Neural progenitor cell (in vitro differentiated cells): ENCODE data around the gene AURKA. TPM values are rescaled to one million over a fixed set of nuclear protein-coding genes. Genes with fewer than 3 reads are reported as not detected.

Source experiments
- DNase-seq: peaks from one replicate; pipeline ENCODE4 v3.0.0-alpha.2; 2016; ENCODE audit warnings: low spot score
- H2AFZ ChIP-seq: fragments of 200-600 bp; sonication (generic); replicated peaks from 2 replicates; pipeline ENCODE4 v1.6.1; 2016; ENCODE audit warnings: antibody characterized with exemption
- H3F3A ChIP-seq: fragments of 200-600 bp; sonication (generic); 2 replicates; pipeline ENCODE4 v1.6.1; 2016; ENCODE audit warnings: antibody characterized with exemption, low read depth
- H3K27ac ChIP-seq: fragments of 200-600 bp; sonication (generic); 2 replicates; pipeline ENCODE4 v1.5.1; 2016; ENCODE audit warnings: mild to moderate bottlenecking
- H3K27me3 ChIP-seq: fragments of 200-600 bp; sonication (generic); 2 replicates; pipeline ENCODE4 v1.6.1; 2016; ENCODE audit warnings: mild to moderate bottlenecking, moderate library complexity
- H3K36me3 ChIP-seq: fragments of 200-600 bp; sonication (generic); 2 replicates; pipeline ENCODE4 v1.5.1; 2016
- H3K4me1 ChIP-seq: fragments of 200-600 bp; sonication (generic); 2 replicates; pipeline ENCODE4 v1.6.1; 2016; ENCODE audit warnings: mixed run types
- H3K4me2 ChIP-seq: fragments of 200-600 bp; sonication (generic); 2 replicates; pipeline ENCODE4 v1.6.1; 2016
- H3K4me3 ChIP-seq: fragments of 200-600 bp; sonication (generic); 2 replicates; pipeline ENCODE4 v1.5.1; 2016
- H3K79me2 ChIP-seq: fragments of 200-600 bp; sonication (generic); 2 replicates; pipeline ENCODE4 v1.6.1; 2016; ENCODE audit warnings: low read depth
- H3K9ac ChIP-seq: fragments of 200-600 bp; sonication (generic); 2 replicates; pipeline ENCODE4 v1.6.1; 2016
- H3K9me3 ChIP-seq: fragments of 200-600 bp; sonication (generic); 2 replicates; pipeline ENCODE4 v1.5.1; 2016; ENCODE audit warnings: low read depth
- H4K20me1 ChIP-seq: fragments of 200-600 bp; sonication (generic); 2 replicates; pipeline ENCODE4 v1.6.1; 2016; ENCODE audit warnings: low read depth
- H3K27ac Mint-ChIP-seq: 3 replicates; pipeline ENCODE4 v1.8.0; 2021; ENCODE audit warnings: mixed read lengths
- H3K27me3 Mint-ChIP-seq: 2 replicates; pipeline ENCODE4 v1.8.0; 2022; ENCODE audit warnings: low read depth, mild to moderate bottlenecking, inconsistent platforms, moderate library complexity, mixed read lengths; ENCODE audit not compliant: insufficient read depth
- H3K36me3 Mint-ChIP-seq: 3 replicates; pipeline ENCODE4 v1.8.0; 2021; ENCODE audit warnings: mixed read lengths
- H3K4me1 Mint-ChIP-seq: 3 replicates; pipeline ENCODE4 v1.8.0; 2021; ENCODE audit warnings: mixed read lengths
- H3K4me3 Mint-ChIP-seq: 3 replicates; pipeline ENCODE4 v1.8.0; 2021; ENCODE audit warnings: mild to moderate bottlenecking, moderate library complexity, mixed read lengths
- H3K9me3 Mint-ChIP-seq: 3 replicates; pipeline ENCODE4 v1.8.0; 2020; ENCODE audit warnings: mixed read lengths
- EZH2 ChIP-seq: fragments of 200-600 bp; sonication (generic); IDR thresholded peaks from 2 replicates; pipeline ENCODE4 v1.6.1; 2017; ENCODE audit warnings: antibody characterized with exemption, mild to moderate bottlenecking, moderate library complexity
- EZH2phosphoT487 ChIP-seq: fragments of 200-600 bp; sonication (generic); IDR thresholded peaks from 2 replicates; pipeline ENCODE4 v1.6.1; 2017; ENCODE audit warnings: antibody characterized with exemption
- total RNA-seq: library from RNA; depleted of rRNA; stranded (reverse); fragments of >200 nt; gene quantifications from 2 replicates; pipeline ENCODE4 v1.2.3, GENCODE V29; 2015; ENCODE audit warnings: low replicate concordance
- TF ChIP-seq, protein P1 (sequence below): fragments of 200-600 bp; sonication (generic); IDR thresholded peaks from 2 replicates; pipeline ENCODE4 v1.5.1; 2017; ENCODE audit warnings: antibody characterized with exemption, mild to moderate bottlenecking

Gene AURKA
- total RNA-seq, 1 donor from 2014 or later, result 186 TPM

DNA sequence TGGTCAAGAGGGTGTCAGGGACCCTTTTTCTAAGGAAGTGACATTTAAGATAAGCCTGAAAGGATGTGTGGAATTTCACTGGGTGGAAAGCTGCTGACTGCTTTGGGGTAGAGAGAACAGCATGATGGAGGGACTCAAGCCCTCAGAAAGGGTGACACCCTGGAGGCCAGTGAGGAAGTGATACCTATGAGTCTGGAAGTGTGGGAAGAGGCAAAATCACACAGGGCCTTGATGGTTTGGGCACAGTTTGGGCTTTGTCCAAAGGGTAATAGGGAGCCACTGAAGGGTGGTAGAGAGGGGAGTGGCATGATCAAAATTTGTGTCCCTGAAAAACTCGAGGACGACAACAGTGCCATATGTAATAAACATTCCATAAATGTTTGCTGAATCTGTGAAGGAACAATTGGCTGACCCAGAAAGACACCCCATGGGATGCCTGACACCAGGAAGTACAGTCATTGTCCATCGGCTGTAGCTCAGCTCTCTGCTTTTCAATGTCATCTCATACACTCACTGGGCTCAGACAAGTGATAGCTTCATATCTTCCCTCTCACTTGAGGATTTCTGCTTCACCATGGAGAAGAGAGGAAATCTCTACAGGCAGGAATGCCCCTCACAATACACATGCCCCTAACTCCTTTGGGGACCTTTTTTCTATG lies 41.3 kb upstream of the AURKA start:
- no peaks in the 10 kb centered on the region for H3K27me3 Mint-ChIP-seq
- H4K20me1 ChIP-seq, result no peaks in the 10 kb centered on the region
- H3K36me3 Mint-ChIP-seq, result no peaks in the 10 kb centered on the region
- no peaks in the 10 kb centered on the region for H3K9me3 ChIP-seq
- no peak overlapping the region for H3K9ac ChIP-seq
- H3K79me2 ChIP-seq, result no peaks in the 10 kb centered on the region
- H3K36me3 ChIP-seq, result no peaks in the 10 kb centered on the region
- no peaks in the 10 kb centered on the region for H3K9me3 Mint-ChIP-seq
- TF ChIP-seq EZH2, result no peak
- TF ChIP-seq EZH2phosphoT487, result no peak
- TF ChIP-seq, protein P1, sequence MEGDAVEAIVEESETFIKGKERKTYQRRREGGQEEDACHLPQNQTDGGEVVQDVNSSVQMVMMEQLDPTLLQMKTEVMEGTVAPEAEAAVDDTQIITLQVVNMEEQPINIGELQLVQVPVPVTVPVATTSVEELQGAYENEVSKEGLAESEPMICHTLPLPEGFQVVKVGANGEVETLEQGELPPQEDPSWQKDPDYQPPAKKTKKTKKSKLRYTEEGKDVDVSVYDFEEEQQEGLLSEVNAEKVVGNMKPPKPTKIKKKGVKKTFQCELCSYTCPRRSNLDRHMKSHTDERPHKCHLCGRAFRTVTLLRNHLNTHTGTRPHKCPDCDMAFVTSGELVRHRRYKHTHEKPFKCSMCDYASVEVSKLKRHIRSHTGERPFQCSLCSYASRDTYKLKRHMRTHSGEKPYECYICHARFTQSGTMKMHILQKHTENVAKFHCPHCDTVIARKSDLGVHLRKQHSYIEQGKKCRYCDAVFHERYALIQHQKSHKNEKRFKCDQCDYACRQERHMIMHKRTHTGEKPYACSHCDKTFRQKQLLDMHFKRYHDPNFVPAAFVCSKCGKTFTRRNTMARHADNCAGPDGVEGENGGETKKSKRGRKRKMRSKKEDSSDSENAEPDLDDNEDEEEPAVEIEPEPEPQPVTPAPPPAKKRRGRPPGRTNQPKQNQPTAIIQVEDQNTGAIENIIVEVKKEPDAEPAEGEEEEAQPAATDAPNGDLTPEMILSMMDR, result no peak
- H3K27ac Mint-ChIP-seq, result no peak overlapping the region
- peaks cover 17% of the 10 kb centered on the region for H3K27me3 ChIP-seq
- DNase-seq, result no peak
- H3K4me1 ChIP-seq, result no peaks in the 10 kb centered on the region
- no peak overlapping the region for H3K4me3 Mint-ChIP-seq
- H3K4me2 ChIP-seq, result no peak overlapping the region
- no peaks in the 10 kb centered on the region for H3F3A ChIP-seq
- H3K4me3 ChIP-seq, result no peak overlapping the region
- no peak overlapping the region for H3K27ac ChIP-seq
- no peak overlapping the region for H2AFZ ChIP-seq
- H3K4me1 Mint-ChIP-seq, result peaks cover 31% of the 10 kb centered on the region

DNA sequence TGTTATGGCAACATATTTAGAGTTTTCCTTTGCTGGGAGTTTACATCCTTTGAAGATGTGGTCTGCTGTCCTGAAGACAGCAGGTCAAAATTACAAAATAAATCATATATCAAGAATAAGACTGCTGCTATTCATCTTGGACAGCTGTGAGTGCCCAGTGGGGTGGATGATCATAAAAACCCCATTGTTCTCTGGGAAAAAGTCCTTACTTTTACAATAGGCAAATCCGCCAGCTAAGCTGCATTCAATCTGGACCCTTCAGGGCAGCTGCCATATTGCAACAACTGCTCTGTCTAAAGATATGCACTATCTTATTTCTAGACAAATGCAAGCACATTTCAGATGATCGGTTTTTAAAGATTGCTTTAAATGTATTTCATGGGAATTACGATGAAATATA lies 39.5 kb upstream of the AURKA start:
- no peaks in the 10 kb centered on the region for H3K79me2 ChIP-seq
- H3K4me1 ChIP-seq, result no peaks in the 10 kb centered on the region
- no peak overlapping the region for H3K4me3 ChIP-seq
- no peaks in the 10 kb centered on the region for H3K9me3 Mint-ChIP-seq
- no peaks in the 10 kb centered on the region for H4K20me1 ChIP-seq
- peaks cover 17% of the 10 kb centered on the region for H3K27me3 ChIP-seq
- no peaks in the 10 kb centered on the region for H3K9me3 ChIP-seq
- no peak for DNase-seq
- H3K27ac Mint-ChIP-seq, result no peak overlapping the region
- H3K36me3 ChIP-seq, result no peaks in the 10 kb centered on the region
- H3K27me3 Mint-ChIP-seq, result no peaks in the 10 kb centered on the region
- no peaks in the 10 kb centered on the region for H3K36me3 Mint-ChIP-seq
- H3F3A ChIP-seq, result no peaks in the 10 kb centered on the region
- no peak overlapping the region for H3K4me2 ChIP-seq
- H3K27ac ChIP-seq, result no peak overlapping the region
- peaks cover 31% of the 10 kb centered on the region for H3K4me1 Mint-ChIP-seq
- no peak overlapping the region for H2AFZ ChIP-seq
- H3K9ac ChIP-seq, result no peak overlapping the region
- TF ChIP-seq, protein P1, result no peak
- TF ChIP-seq EZH2phosphoT487 (no peak), EZH2 (no peak)
- H3K4me3 Mint-ChIP-seq, result no peak overlapping the region

DNA sequence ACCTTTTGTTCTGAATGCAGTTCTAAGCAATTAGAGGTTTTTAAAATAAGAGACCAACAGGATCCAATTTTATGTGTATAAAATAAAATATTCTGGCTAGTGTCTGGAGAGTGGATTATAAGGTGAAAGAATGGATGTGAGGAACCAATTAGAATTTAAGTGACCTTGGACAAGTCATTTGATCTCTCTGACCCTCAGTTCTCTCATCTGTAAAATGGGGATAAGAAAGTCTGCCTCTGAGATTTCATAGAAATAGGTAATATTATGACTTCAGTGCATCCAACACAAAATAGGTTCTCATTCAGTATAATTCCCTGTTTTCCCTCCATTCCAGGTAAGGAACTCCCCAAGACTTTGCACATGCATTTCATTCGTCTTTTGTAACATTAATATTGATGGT lies 38.9 kb upstream of the AURKA start:
- Mint-ChIP-seq H3K9me3 (no peaks in the 10 kb centered on the region), H3K27ac (no peak overlapping the region), H3K4me1 (peaks cover 31% of the 10 kb centered on the region), H3K4me3 (no peak overlapping the region), H3K36me3 (no peaks in the 10 kb centered on the region), H3K27me3 (no peaks in the 10 kb centered on the region)
- no peak for TF ChIP-seq EZH2
- TF ChIP-seq, protein P1, result no peak
- TF ChIP-seq EZH2phosphoT487, result no peak
- Histone ChIP-seq H3K79me2 (no peaks in the 10 kb centered on the region), H3K4me3 (no peak overlapping the region), H4K20me1 (no peaks in the 10 kb centered on the region), H3K27me3 (peaks cover 20% of the 10 kb centered on the region), H3F3A (no peaks in the 10 kb centered on the region), H3K9me3 (no peaks in the 10 kb centered on the region), H3K4me2 (no peak overlapping the region), H3K36me3 (no peaks in the 10 kb centered on the region), H2AFZ (no peak overlapping the region), H3K9ac (no peak overlapping the region), H3K4me1 (no peaks in the 10 kb centered on the region), H3K27ac (no peak overlapping the region)
- no peak for DNase-seq
